ENCODE data around the gene MAD1L1. TPM values are rescaled to one million over a fixed set of nuclear protein-coding genes. Genes with fewer than 3 reads are reported as not detected.

The MAD1L1 gene
- total and polyA plus RNA-seq, 2 of the 4 experiments (the other 2 are of a cell fraction) = 29.0 to 40.9 TPM

DNA sequence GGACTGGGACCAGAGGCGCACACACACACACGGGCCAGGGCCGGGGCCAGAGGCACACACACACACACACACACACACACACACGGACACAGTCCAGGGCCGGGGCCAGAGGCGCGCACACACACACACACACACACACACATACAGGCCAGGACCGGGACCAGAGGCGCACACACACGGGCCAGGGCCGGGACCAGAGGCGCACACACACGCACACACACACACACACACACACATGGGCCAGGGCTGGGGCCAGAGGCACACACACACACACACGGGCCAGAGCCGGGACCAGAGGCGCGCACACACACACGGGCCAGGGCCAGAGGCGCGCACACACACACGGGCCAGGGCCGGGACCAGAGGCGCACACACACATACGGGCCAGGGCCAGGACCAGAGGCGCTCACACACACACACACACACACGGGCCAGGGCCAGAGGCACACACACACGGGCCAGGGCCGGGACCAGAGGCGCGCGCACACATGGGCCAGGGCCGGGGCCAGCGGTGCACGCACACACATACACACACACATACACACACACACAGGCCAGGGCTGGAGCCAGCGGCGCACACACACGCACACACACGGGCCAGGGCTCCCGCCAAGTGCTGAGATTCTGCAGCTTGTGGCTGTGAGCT is 293.8 kb downstream of the MAD1L1 start (continued):
- TF ChIP-seq, protein P1, sequence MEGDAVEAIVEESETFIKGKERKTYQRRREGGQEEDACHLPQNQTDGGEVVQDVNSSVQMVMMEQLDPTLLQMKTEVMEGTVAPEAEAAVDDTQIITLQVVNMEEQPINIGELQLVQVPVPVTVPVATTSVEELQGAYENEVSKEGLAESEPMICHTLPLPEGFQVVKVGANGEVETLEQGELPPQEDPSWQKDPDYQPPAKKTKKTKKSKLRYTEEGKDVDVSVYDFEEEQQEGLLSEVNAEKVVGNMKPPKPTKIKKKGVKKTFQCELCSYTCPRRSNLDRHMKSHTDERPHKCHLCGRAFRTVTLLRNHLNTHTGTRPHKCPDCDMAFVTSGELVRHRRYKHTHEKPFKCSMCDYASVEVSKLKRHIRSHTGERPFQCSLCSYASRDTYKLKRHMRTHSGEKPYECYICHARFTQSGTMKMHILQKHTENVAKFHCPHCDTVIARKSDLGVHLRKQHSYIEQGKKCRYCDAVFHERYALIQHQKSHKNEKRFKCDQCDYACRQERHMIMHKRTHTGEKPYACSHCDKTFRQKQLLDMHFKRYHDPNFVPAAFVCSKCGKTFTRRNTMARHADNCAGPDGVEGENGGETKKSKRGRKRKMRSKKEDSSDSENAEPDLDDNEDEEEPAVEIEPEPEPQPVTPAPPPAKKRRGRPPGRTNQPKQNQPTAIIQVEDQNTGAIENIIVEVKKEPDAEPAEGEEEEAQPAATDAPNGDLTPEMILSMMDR (conservative IDR thresholded peaks at IDR 0.05; ENCODE audit: low read depth, low read length) = no peak
- TF ChIP-seq MAZ (IDR thresholded peaks at IDR 0.05; ENCODE audit: borderline replicate concordance, low read depth, low read length) = no peak
- TF ChIP-seq, protein P2, sequence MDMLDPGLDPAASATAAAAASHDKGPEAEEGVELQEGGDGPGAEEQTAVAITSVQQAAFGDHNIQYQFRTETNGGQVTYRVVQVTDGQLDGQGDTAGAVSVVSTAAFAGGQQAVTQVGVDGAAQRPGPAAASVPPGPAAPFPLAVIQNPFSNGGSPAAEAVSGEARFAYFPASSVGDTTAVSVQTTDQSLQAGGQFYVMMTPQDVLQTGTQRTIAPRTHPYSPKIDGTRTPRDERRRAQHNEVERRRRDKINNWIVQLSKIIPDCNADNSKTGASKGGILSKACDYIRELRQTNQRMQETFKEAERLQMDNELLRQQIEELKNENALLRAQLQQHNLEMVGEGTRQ (IDR thresholded peaks at IDR 0.05; ENCODE audit: low read depth, low read length) = no peak
- no peak for TF ChIP-seq SMC3 (IDR thresholded peaks at IDR 0.05; ENCODE audit: low read depth, low read length)
